HL-60 (cell line): ENCODE data around the gene GAS6.

ENCODE experiments used
- DNase-seq, 2 experiments: peaks; one replicate each; pipeline ENCODE4 v3.0.0-alpha.2; 2010 to 2020; ENCODE audit warnings: low read depth in 1 of 2, low spot score in 1 of 2
- H3K27ac ChIP-seq: fragments of 250-450 bp; sonication (Bioruptor Pico); replicated peaks from 2 replicates; pipeline ENCODE4 v1.5.1; 2020; ENCODE audit warnings: mild to moderate bottlenecking, moderate library complexity
- H3K27me3 ChIP-seq: fragments of 250-450 bp; sonication (Bioruptor Pico); 2 replicates; pipeline ENCODE4 v1.5.1; 2021; ENCODE audit warnings: mild to moderate bottlenecking, moderate library complexity; ENCODE audit not compliant: insufficient read depth, poor library complexity, severe bottlenecking
- H3K4me3 ChIP-seq: replicated peaks from 2 replicates; pipeline ENCODE4 v1.5.1; 2011; ENCODE audit warnings: mild to moderate bottlenecking, control low read depth, low read length; ENCODE audit not compliant: insufficient read depth
- GABPA ChIP-seq: IDR thresholded peaks from 2 replicates; pipeline ENCODE4 v1.6.1; 2012; ENCODE audit warnings: low read depth
- POLR2AphosphoS5 ChIP-seq: IDR thresholded peaks from 2 replicates; pipeline ENCODE4 v1.6.1; 2012; ENCODE audit warnings: low read depth
- SPI1 ChIP-seq: IDR thresholded peaks from 2 replicates; pipeline ENCODE4 v1.6.1; 2012; ENCODE audit warnings: low read depth, mild to moderate bottlenecking, borderline replicate concordance
- TF ChIP-seq, protein P1 (sequence below): IDR thresholded peaks from one replicate; pipeline ENCODE4 v1.5.1; 2011; ENCODE audit warnings: low read length, control low read depth, inconsistent platforms; ENCODE audit not compliant: insufficient read depth
- TF ChIP-seq, protein P2 (sequence below): IDR thresholded peaks from 2 replicates; pipeline ENCODE4 v1.6.1; 2012; ENCODE audit warnings: low read depth; ENCODE audit not compliant: insufficient replicate concordance

Gene GAS6

DNA sequence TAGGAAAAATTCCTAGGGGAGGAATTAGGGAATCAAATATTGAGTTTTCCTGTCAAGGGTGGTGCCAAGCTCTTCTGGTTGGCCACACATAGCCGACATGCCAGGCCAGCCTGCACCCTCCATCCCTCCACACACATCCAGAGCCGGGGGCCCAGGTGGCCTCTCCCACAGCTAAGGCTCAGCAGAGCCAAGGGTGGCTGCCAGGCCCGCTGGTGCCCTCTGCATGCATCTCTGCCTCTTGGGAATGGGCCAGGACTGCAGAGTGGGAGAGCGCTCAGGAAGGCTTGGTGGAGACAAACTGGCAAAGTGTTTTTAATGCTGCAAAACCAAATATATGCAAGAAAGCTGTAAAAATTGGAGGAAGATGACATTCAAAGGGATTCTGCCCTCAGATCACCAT is 42.7 kb upstream of the GAS6 start:
- H3K4me3 ChIP-seq = no peak overlapping the region
- DNase-seq = no peak
- peaks cover 2% of the 10 kb centered on the region for H3K27me3 ChIP-seq
- TF ChIP-seq, protein P1, sequence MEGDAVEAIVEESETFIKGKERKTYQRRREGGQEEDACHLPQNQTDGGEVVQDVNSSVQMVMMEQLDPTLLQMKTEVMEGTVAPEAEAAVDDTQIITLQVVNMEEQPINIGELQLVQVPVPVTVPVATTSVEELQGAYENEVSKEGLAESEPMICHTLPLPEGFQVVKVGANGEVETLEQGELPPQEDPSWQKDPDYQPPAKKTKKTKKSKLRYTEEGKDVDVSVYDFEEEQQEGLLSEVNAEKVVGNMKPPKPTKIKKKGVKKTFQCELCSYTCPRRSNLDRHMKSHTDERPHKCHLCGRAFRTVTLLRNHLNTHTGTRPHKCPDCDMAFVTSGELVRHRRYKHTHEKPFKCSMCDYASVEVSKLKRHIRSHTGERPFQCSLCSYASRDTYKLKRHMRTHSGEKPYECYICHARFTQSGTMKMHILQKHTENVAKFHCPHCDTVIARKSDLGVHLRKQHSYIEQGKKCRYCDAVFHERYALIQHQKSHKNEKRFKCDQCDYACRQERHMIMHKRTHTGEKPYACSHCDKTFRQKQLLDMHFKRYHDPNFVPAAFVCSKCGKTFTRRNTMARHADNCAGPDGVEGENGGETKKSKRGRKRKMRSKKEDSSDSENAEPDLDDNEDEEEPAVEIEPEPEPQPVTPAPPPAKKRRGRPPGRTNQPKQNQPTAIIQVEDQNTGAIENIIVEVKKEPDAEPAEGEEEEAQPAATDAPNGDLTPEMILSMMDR = no peak
- TF ChIP-seq POLR2AphosphoS5 = no peak
- TF ChIP-seq GABPA = no peak
- TF ChIP-seq, protein P2, sequence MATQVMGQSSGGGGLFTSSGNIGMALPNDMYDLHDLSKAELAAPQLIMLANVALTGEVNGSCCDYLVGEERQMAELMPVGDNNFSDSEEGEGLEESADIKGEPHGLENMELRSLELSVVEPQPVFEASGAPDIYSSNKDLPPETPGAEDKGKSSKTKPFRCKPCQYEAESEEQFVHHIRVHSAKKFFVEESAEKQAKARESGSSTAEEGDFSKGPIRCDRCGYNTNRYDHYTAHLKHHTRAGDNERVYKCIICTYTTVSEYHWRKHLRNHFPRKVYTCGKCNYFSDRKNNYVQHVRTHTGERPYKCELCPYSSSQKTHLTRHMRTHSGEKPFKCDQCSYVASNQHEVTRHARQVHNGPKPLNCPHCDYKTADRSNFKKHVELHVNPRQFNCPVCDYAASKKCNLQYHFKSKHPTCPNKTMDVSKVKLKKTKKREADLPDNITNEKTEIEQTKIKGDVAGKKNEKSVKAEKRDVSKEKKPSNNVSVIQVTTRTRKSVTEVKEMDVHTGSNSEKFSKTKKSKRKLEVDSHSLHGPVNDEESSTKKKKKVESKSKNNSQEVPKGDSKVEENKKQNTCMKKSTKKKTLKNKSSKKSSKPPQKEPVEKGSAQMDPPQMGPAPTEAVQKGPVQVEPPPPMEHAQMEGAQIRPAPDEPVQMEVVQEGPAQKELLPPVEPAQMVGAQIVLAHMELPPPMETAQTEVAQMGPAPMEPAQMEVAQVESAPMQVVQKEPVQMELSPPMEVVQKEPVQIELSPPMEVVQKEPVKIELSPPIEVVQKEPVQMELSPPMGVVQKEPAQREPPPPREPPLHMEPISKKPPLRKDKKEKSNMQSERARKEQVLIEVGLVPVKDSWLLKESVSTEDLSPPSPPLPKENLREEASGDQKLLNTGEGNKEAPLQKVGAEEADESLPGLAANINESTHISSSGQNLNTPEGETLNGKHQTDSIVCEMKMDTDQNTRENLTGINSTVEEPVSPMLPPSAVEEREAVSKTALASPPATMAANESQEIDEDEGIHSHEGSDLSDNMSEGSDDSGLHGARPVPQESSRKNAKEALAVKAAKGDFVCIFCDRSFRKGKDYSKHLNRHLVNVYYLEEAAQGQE = no peak
- no peak for TF ChIP-seq SPI1
- no peak overlapping the region for H3K27ac ChIP-seq

DNA sequence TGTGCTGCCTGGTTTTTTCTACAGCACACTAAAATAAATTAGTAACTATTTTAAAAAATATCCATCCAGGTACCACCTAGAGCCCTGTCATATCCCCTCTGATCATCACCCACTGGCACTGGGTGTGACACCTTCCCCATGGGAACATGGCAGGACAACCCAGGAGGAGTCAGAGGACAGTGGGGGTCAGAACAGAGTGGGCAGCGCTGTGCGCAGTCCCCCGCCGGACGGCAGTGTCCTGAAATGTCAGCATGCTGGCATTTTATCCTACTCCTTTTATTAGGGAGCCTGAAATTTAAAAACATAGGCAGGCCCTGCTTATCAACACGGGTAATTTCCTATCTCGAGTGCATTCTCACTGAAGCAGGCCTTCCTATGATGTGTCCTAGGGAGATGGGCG is 42.1 kb upstream of the GAS6 start:
- TF ChIP-seq, protein P1 = no peak
- TF ChIP-seq, protein P2 = no peak
- no peak for TF ChIP-seq POLR2AphosphoS5
- no peak for TF ChIP-seq GABPA
- TF ChIP-seq SPI1 = no peak
- H3K27ac ChIP-seq = no peak overlapping the region
- peaks cover 2% of the 10 kb centered on the region for H3K27me3 ChIP-seq
- DNase-seq = no peak
- no peak overlapping the region for H3K4me3 ChIP-seq

DNA sequence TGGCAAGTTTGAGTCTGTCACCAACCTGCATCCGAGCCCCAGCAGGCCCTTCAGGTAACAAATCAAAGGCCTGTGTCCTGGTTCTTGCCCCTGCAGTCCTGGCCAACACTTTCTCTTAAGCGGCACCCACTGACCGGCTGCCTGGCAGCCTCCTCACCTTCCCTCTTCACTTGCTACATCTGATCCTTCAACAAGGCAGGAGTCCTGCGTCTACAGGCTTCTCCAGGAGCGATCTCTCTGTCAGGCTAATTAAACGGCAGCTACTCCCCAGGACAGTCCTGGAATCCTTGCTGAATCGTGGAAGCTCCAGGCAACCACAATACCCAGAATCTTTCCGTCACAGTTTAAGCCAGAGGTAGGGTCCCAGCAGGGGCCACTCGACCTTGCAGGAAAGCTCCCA is 41.1 kb upstream of the GAS6 start:
- Histone ChIP-seq H3K4me3 (no peak overlapping the region), H3K27ac (no peak overlapping the region), H3K27me3 (peaks cover 2% of the 10 kb centered on the region)
- TF ChIP-seq, protein P1 = no peak
- TF ChIP-seq POLR2AphosphoS5 (no peak), GABPA (no peak), SPI1 (no peak)
- TF ChIP-seq, protein P2 = no peak
- no peak for DNase-seq
